AG09319 (cell line): ENCODE measurements around the gene COL6A2.

Source experiments
- DNase-seq: peaks from one replicate; pipeline ENCODE4 v3.0.0-alpha.2; 2010; ENCODE audit warnings: low read depth; ENCODE audit errors: extremely low read depth
- TF ChIP-seq, protein P1 (sequence below): IDR thresholded peaks from 2 replicates; pipeline ENCODE4 v1.5.1; 2011; ENCODE audit warnings: low read depth, mild to moderate bottlenecking, inconsistent platforms, low read length, moderate library complexity

The COL6A2 gene

GRCh38 chr21:46148106-46148505 lies 50.2 kb downstream of the COL6A2 start:
- TF ChIP-seq, protein P1, sequence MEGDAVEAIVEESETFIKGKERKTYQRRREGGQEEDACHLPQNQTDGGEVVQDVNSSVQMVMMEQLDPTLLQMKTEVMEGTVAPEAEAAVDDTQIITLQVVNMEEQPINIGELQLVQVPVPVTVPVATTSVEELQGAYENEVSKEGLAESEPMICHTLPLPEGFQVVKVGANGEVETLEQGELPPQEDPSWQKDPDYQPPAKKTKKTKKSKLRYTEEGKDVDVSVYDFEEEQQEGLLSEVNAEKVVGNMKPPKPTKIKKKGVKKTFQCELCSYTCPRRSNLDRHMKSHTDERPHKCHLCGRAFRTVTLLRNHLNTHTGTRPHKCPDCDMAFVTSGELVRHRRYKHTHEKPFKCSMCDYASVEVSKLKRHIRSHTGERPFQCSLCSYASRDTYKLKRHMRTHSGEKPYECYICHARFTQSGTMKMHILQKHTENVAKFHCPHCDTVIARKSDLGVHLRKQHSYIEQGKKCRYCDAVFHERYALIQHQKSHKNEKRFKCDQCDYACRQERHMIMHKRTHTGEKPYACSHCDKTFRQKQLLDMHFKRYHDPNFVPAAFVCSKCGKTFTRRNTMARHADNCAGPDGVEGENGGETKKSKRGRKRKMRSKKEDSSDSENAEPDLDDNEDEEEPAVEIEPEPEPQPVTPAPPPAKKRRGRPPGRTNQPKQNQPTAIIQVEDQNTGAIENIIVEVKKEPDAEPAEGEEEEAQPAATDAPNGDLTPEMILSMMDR: no peak

GRCh38 chr21:46149205-46149901 lies 51.4 kb downstream of the COL6A2 start:
- TF ChIP-seq, protein P1: no peak
- no peak for DNase-seq

More at GRCh38 chr21:46148106-46148505, 50.2 kb downstream of the COL6A2 start:
- no peak for DNase-seq

GRCh38 chr21:46150073-46150472 lies 52.2 kb downstream of the COL6A2 start:
- DNase-seq: no peak
- TF ChIP-seq, protein P1: no peak

- TF ChIP-seq, protein P1: no peak
- no peak for DNase-seq
Observed at GRCh38 chr21:46150491-46151121, 52.7 kb downstream of the COL6A2 start.

DNA sequence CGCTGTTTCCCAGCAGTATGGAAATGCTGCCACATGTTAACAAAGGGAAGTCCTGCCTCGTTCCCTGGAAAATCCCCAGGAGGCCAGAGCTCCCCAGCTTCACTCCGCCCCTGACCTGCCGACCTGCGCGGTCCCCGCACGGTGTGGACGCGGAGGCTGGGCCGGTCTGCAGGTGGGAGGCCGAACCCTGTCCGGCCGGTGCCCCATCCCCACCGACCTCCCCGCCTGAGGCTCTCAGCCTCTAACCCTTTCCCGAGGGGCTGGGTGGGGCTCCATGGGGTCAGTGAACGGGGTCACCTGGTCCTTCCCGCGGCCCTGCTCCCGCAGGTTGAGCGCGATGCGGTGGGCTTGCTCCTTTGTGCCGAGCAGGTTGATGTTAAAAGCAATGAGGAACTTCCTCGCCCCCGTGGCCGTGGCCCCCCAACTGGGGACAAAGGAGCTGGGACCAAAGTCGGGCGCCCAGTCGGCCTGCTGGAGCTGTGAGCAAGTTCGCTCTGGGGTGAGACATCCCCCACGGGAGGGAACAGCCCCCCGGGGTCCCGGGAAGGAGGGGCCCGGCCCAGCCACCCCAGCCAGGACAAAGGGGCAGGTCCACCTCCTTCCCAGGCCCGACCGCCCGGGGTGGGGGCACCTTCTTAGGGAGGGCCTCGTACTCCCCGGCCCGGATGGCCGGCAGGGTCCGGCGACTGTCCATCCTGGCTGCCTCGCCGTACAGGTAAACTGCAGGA lies 53.5 kb downstream of the COL6A2 start:
- no peak for DNase-seq
- TF ChIP-seq, protein P1: no peak

DNA sequence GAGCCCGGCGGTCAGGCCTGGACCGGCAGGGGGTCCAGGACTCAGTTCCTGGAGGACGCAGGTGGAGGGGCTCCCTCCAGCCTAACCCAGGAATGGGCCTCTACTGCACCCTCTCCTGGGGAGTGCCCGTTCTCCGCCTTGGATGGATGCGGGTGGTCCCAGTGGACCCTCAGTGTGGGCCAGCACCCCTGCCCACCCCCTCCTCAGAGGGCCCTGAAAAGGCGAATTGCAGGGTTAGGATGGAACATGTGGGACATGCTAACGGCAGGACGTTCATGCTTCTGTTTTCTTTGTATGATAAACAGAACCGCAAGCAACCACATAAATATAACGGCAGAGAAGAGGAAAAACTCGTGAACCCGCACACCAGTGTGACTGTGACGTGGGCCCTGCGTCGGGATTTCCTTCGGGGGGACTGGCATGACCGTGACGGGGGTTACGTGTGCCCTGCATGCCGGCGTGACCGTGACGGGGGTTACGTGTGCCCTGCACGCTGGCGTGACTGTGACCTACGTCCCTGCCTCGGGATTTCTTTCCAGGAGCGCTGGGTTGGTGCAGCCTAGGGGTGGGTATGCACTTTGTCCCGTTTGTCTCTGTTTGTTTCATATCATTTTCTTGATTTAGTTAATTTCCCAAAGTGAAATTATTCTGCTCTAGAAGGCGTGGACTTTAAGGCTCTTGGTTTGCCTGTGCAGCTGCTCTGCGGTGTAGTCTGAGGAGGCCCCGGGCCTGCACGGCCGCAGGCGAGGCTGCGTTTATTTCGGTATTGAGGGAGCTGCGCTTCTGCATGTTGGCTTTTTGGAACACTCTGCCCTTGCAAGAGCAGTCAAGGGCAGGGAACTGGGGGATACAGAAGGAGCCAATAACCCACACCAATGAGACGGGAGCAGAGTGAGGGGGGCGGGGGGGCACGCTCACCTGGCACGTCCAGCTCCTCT lies 54.3 kb downstream of the COL6A2 start:
- no peak for DNase-seq
- TF ChIP-seq, protein P1: no peak
